Measurements from ENCODE around the gene LRRN2.
"Not testable (repeated sequence)": the region's sequence is repeated elsewhere in the genome, so short reads cannot be mapped to it uniquely, and the experiment has no call there.

LRRN2 gene

DNA sequence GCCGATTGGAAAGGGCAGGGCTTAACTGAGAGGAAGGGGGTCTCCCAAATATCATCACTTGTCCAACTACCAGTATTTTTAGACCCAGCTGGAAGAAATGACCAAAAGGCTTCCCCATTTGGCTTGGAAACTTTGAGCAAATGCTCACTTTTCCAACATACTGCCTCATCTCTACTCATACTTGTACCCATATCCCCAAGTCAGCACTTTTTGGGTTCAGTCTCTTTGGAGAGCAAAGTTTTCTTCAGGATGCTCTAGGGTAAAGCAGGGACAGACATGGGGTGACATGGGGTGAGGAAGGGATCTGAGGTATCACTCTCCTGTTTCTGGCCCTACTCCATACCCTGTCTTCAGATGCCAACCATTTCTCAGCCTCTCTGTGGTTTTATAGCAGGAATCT is 27.2 kb downstream of the LRRN2 start:
- DNase-seq = no peak

DNA sequence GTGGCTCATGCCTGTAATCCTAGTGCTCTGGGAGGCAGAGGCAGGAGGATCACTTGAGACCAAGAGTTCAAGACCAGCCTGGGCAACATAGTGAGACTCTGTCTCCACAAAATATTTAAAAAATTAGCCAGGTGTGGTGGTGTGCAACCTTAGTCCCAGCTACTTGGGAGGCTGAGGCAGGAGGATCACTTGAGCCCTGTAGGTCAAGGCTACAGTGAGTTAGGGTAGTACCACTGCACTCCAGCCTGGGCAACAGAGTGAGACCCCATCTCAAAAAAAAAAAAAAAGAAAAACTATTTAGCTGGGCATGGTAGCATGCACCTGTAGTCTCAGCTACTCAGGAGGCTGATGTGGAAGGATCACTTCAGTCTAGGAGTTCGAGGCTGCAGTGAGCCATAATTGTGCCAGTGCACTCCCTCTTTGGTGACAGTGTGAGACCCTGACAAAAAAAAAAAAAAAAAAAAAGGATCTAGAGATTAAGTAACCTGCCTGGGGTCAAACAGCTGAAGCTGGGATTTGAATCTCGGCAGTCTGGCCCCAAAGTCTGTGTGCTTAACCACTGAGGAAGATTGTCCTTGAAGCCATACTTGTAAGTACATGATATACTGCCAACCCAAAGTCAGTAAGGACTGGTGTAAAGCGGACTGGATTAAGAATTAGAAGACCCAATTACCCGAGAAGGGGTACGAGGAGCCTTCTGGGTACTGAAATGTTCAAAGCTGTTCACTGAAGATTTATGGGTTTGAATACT is 31.8 kb downstream of the LRRN2 start:
- DNase-seq = no peak

DNA sequence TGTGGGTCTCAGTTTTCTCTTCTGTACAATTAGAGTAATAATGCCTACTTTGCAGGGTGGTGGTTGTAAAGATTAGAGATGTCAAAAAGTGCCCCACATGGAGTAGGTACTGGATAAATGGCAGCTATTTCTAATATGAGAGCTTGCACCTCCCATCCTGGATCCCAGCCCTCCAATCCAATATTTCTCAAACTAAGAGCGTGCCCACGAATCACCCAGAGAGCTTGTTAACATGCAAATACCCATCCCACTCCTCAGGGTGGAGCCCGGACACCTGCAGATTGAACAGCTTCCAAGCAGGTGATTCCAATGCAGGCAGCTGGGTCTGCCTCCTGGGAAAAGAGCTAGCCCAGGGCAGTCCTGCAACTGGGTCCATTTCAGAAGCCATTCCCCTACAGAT is 33.0 kb downstream of the LRRN2 start:
- DNase-seq = no peak

GRCh38 chr1:204651843-204652421 is 33.6 kb downstream of the LRRN2 start:
- peak in 1 of 2 experiments; percentile 57 for DNase-seq

GRCh38 chr1:204650911-204651570 is 34.5 kb downstream of the LRRN2 start:
- DNase-seq = peak in 1 of 2 experiments; percentile 46

DNA sequence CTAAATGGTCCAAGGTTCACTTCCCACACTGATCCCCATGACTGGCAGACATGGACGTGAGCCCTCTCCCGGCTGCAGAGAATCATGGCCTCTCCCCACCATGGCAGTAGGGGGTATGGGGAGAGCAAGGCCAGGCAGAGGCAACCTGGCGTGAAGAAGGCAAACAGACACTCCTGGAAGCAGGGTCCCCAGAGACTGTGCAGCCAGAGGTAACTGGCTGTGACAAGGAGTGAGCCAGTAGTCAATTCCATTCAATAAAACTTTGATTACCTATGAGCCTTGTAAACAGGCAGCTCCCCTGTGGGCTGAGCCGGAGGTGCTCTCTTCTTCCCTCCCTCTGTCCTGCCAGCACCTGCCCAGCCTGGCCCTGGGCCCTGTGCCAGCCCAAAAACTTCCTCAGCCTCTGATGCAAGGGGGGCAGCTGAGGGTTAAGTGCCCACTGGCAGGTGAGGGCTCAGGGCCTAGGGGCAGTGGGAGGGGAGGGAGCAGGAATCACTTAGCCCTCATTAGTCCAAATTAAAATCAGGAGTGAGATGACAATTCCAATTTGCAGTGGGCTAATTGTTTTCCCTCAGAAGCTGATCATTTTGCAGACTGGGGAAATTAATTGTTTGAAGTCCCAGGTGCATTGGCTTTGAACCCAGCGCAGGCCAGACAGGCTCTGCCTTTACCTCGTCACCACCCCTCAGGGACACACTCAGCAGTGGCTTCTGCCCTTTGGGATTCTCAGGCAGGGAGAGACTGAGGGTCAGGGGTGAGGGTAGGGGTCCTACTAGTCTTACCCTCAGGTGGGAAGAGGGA is 35.6 kb downstream of the LRRN2 start:
- DNase-seq = no peak

GRCh38 chr1:204648576-204648975 is 37.0 kb downstream of the LRRN2 start:
- no peak for DNase-seq

GRCh38 chr1:204647805-204648153 is 37.8 kb downstream of the LRRN2 start:
- DNase-seq = no peak

- DNase-seq = peak in 1 of 2 experiments; percentile 31
Measured at GRCh38 chr1:204647114-204647804, 38.3 kb downstream of the LRRN2 start.

DNA sequence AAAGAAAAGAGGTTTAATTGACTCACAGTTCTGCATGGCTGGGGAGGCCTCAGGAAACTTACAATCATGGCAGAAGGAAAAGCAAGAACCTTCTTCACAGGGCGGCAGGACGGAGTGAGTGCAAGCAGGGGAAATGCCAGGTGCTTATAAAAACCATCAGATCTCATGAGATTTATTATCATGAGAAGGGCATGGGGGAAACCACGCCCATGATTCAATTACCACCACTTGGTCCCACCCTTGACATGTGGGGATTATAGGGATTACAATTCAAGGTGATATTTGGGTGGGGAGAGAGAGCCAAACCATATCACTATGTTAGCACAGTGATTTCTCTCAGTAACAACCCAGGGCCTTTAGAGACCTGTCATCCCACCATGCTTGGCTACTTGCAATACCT is 39.9 kb downstream of the LRRN2 start:
- peak; percentile 75 to 85 for DNase-seq

GRCh38 chr1:204645251-204645650 is 40.3 kb downstream of the LRRN2 start:
- DNase-seq = no peak

DNA sequence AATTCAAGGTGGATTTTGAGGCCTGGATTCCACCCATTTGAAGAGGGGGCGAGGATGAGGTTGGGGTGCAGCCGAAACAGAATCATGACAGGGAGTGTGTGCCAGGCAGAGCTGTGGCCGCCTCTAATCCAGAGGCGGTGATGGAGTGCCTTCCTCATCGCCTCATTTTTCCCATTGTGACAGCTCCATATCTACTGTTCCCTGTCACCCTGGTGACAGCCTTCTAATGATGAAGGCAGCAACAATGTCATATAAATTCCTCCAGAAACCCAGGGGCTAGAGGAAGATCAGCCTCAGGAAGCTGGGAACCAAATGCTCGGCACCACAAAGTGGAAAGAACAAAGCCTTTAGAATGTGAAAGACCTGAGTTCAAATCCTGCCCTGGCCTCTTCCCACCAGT is 42.0 kb downstream of the LRRN2 start:
- no peak for DNase-seq

DNA sequence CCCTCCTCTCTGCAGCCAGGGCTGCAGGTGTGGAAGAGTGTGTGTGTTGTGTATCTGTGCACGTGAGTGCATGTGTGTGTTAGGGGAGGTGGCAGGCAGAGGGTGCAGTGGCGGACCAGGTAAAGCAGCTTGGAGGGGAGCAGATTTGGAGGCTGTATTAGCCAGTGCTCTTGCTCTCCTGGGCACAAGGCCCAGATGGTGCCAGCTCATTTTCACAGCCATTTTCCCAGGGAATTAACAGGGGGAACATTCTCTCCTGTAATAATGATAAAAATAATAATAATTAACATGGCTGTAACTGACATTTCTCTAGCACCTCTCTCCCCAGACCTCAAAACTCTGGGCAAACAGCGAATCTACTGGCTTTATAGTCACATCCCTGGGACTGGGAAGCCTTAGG is 43.6 kb downstream of the LRRN2 start:
- DNase-seq = peak in 1 of 2 experiments; percentile 37

DNA sequence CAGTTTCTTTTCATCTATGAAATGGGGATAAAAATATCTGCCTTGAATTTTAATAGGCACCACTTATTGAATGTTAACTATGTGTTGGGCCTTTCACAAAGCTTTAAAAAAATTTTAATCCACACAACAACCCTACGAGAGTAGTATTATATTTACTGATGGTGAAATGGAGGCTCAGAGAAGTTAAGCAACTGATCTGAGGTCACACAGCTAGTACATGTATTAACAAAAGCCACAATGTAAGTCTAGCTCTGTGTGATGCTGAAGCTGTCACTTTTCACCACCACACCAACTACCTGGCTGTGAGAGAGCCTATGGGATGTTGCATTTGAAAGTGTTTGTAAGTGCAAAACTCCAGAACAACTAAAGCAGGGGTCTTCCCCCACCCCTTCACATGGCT is 44.1 kb downstream of the LRRN2 start:
- no peak for DNase-seq

DNA sequence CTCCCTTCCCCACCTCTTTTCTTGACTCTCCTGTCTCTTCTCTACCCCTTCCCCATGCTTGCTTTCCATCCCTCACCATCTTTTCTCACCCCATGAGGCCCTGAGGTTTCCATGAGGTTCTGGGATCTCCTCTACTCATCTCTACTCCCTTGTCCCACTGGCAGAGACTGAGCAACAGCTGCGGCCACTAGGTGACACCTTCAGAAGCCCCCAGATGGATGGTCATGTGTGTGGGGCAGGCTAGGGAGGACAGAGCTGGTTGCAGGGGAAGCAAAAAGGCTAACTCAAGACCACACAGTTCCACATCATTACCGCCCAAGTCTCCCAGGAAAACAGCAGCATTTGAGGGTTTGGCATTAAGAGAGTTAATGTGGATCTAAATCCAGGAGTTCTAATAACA is 45.0 kb downstream of the LRRN2 start:
- DNase-seq = no peak

DNA sequence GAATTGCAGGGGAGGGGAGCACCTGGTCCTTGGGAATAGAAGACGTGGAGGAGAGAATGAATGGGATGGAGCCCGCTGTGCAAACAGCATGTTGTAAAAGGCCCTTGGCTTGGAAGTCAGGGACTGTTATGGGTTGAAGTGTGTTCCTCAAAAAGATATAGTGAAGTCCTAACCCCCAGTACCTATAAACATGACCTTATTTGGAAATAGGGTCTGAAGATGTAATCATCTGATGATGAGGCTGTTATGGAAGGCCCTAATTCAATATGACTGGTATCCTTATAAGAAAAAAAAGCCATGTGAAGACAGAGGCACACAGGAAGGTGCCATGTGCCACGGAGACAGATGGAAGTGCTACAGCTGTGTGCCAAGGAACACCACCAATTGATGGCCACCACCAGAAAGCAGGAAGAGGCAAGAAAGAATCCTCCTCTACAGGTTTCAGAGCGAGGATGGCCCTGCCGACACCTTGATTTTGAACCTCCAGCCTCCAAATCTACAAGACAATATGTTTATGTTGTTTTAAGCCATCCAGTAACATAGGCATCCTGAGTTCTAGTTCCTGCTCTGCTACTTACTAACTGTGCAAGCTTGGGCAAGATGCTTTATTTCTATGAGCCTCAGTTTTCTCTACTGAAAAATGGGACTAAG is 51.2 kb downstream of the LRRN2 start:
- DNase-seq = no peak

DNA sequence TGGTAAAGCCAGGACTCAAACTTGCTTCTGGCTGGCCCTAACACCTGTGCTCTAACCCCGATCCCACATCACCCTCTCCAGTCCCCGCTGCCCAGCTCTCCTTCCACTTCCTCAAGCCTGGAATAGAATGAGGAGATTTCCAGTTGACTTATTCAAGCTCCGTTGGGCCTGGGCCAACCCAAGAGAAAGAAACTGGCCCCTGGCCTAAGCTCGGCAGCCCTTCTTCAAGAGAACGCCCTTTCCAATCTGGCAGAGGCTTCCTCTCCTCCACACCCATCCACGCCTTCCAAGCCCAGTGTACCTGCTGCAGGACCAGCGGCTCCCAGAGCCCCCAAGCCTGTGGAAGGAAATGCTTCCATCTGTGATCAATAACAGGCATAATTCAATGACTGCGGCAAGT is 51.9 kb downstream of the LRRN2 start:
- DNase-seq = no peak

GRCh38 chr1:204630132-204630905 is 55.2 kb downstream of the LRRN2 start:
- DNase-seq = no peak

- DNase-seq = not testable (repeated sequence)
Measured at GRCh38 chr1:204629459-204629858, 56.1 kb downstream of the LRRN2 start.

DNA sequence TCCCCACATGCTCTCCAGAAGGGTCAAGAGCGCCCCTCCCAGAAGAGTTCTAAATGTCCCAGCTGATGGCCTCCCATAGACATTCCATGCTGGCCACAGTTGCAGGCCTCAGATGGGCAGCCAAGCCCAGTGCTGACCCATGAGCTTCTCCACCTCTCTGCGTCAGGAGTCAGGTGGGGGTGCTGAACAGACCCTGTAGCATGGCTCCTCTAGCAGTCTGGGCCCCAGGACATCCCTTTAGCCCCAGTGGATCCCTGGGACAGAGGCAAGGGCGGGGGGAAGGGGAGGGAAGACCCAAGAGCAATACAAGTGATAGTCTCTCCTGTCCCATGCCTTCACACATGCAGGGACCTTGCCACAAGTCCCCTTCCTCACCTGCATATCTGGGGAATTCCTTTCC is 56.7 kb downstream of the LRRN2 start:
- no peak for DNase-seq

DNA sequence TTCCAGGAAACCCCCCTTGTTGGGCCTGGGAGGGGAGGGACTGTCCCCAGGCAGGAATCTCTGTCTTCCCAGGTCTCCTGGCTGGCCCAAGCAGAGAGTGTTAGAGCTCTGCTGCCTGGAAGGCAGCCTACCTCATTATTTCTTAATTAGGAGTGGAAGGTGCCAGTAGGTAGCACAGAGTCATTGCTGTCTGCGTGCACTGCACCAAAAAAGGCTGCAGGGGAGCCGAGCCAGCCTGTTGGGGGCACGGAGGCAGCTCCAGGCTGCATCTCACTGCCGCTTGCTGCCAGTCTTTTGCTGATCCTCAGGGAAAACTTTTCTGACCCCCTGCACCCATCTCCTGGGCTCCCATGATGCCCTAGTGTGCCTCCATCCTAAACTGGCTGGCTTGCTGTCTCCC is 58.1 kb downstream of the LRRN2 start:
- no peak for DNase-seq

GRCh38 chr1:204626381-204626780 is 59.2 kb downstream of the LRRN2 start:
- no peak for DNase-seq
